B cell (primary cell): ENCODE measurements around the gene HAUS7. TPM values are rescaled to one million over a fixed set of nuclear protein-coding genes. Genes with fewer than 3 reads are reported as not detected.

Experiments used
- ATAC-seq: fragments of 200-7000 bp; cut with Tn5 transposase; one replicate; pipeline ENCODE4 v1.10.0; 2021; ENCODE audit warnings: low read depth, mild to moderate bottlenecking, moderate number of reproducible peaks, moderate library complexity
- CTCF ChIA-PET: fragments of 350-600 bp; sonication (Branson Sonifier 250); formaldehyde crosslinking; loops from one replicate; lab custom pipeline; 2021; ENCODE audit warnings: antibody characterized with exemption, inconsistent platforms; lab: Charles Lee
- POLR2A ChIA-PET: fragments of 350-600 bp; sonication (Branson Sonifier 250); formaldehyde crosslinking; loops from one replicate; lab custom pipeline; 2021; ENCODE audit warnings: antibody characterized with exemption; lab: Charles Lee
- DNase-seq: peaks from one replicate; pipeline ENCODE4 v3.0.0; 2013
- H2AFZ ChIP-seq: 2 replicates; pipeline ENCODE4 v1.6.1; 2012; ENCODE audit warnings: mild to moderate bottlenecking, low read depth, low read length; ENCODE audit not compliant: insufficient read depth, poor library complexity, severe bottlenecking
- H3K27ac ChIP-seq, 2 donors: 1 replicate in 1 of 2; 2 replicates in 1 of 2; pipeline ENCODE4 v1.5.1; 2012 to 2013; ENCODE audit warnings: low read length in 2 of 2, mild to moderate bottlenecking in 2 of 2, moderate library complexity in 1 of 2
- H3K27me3 ChIP-seq, 4 experiments: fragments of 200-600 bp in 1 of 4; sonication (generic) in 1 of 4; replicated peaks in 1 of 4; 1 replicate in 2 of 4; 2 replicates in 2 of 4; pipeline versions ENCODE4 v1.6.1 to v1.7.0; 2013 to 2016; ENCODE audit warnings: low read length in 3 of 4, mild to moderate bottlenecking in 2 of 4, mixed read lengths in 1 of 4, moderate library complexity in 1 of 4; ENCODE audit not compliant: insufficient read depth in 4 of 4, control insufficient read depth in 3 of 4; ENCODE audit errors: control extremely low read depth in 1 of 4
- H3K36me3 ChIP-seq, 2 experiments: replicated peaks in 1 of 2; 1 replicate in 1 of 2; 2 replicates in 1 of 2; pipeline versions ENCODE4 v1.6.1 to v1.7.1; 2013; ENCODE audit warnings: low read length in 1 of 2; ENCODE audit not compliant: insufficient read depth in 2 of 2, control insufficient read depth in 1 of 2; ENCODE audit errors: control extremely low read depth in 1 of 2, extremely low read depth in 1 of 2
- H3K4me1 ChIP-seq, 2 donors: fragments of 200-600 bp in 1 of 2; sonication (generic) in 1 of 2; 1 replicate in 1 of 2; 2 replicates in 1 of 2; pipeline versions ENCODE4 v1.5.1 to v1.6.1; 2013 to 2017; ENCODE audit warnings: low read length in 2 of 2; ENCODE audit not compliant: control insufficient read depth in 2 of 2, insufficient read depth in 2 of 2
- H3K4me2 ChIP-seq: replicated peaks from 2 replicates; pipeline ENCODE3; 2012; ENCODE audit warnings: mild to moderate bottlenecking, low read depth, low read length; ENCODE audit not compliant: poor library complexity, severe bottlenecking
- H3K4me3 ChIP-seq, 5 experiments: fragments of 200-600 bp in 1 of 5; sonication (generic) in 1 of 5; 1 replicate in 3 of 5; 2 replicates in 2 of 5; pipeline versions ENCODE4 v1.5.1 to v1.7.0; 2011 to 2016; ENCODE audit warnings: low read length in 4 of 5, mild to moderate bottlenecking in 4 of 5, low read depth in 2 of 5, control low read depth in 1 of 5, moderate library complexity in 1 of 5; ENCODE audit not compliant: insufficient read depth in 1 of 5; ENCODE audit errors: control extremely low read depth in 1 of 5, extremely low read depth in 1 of 5
- H3K79me2 ChIP-seq: fragments of 200-600 bp; sonication (generic); one replicate; pipeline ENCODE4 v1.6.0; 2016; ENCODE audit warnings: low read length; ENCODE audit not compliant: control insufficient read depth, insufficient read depth
- H3K9ac ChIP-seq: fragments of 200-600 bp; sonication (generic); 2 replicates; pipeline ENCODE4 v1.6.1; 2017; ENCODE audit warnings: mild to moderate bottlenecking, low read length, moderate library complexity
- H3K9me3 ChIP-seq, 3 donors: one replicate each; pipeline versions ENCODE4 v1.6.1 to v1.7.1; 2013; ENCODE audit warnings: low read length in 2 of 3; ENCODE audit not compliant: control insufficient read depth in 2 of 3, insufficient read depth in 1 of 3; ENCODE audit errors: control extremely low read depth in 1 of 3
- H4K20me1 ChIP-seq: 2 replicates; pipeline ENCODE4 v1.6.0; 2012; ENCODE audit warnings: mild to moderate bottlenecking, low read length; ENCODE audit not compliant: insufficient read depth, control insufficient read depth, poor library complexity, severe bottlenecking
- H3K27ac Mint-ChIP-seq: one replicate; pipeline ENCODE4 v1.8.0; 2021; ENCODE audit warnings: mixed read lengths
- H3K27me3 Mint-ChIP-seq: one replicate; pipeline ENCODE4 v1.8.0; 2021; ENCODE audit warnings: mixed read lengths
- H3K4me1 Mint-ChIP-seq: one replicate; pipeline ENCODE4 v1.8.0; 2021; ENCODE audit warnings: mixed read lengths
- H3K4me3 Mint-ChIP-seq: one replicate; pipeline ENCODE4 v1.8.0; 2021; ENCODE audit warnings: mixed read lengths
- H3K9me3 Mint-ChIP-seq: one replicate; pipeline ENCODE4 v1.8.0; 2022; ENCODE audit warnings: mixed read lengths; ENCODE audit not compliant: insufficient read depth
- CTCF ChIP-seq: fragments of 200-600 bp; IDR thresholded peaks from one replicate; pipeline ENCODE4 v1.8.0; 2022; ENCODE audit warnings: antibody characterized with exemption, mild to moderate bottlenecking
- EZH2 ChIP-seq: IDR thresholded peaks from 2 replicates; pipeline ENCODE4 v1.6.1; 2012; ENCODE audit warnings: borderline replicate concordance, low read depth, mild to moderate bottlenecking, moderate library complexity, low read length; ENCODE audit not compliant: insufficient read depth, poor library complexity, severe bottlenecking
- WGBS: methylation state at CpG from one replicate; pipeline ENCODE4 v1.1.5; 2013; ENCODE audit warnings: missing lambda C conversion rate; ENCODE audit not compliant: insufficient coverage; 5-methylcytosine and 5-hydroxymethylcytosine counted together
- intact Hi-C: fragments of 100-400 bp; cut with micrococcal nuclease; formaldehyde crosslinking; loops from one replicate; pipeline ENCODE4 v1.10.0; 2022
- polyA plus RNA-seq: library from polyadenylated mRNA; depleted of rRNA; stranded (reverse); fragments of >200 nt; gene quantifications from 2 replicates; pipeline ENCODE4 v1.2.3, GENCODE V29; 2012
- total RNA-seq, 2 donors: library from RNA; stranded (reverse); fragments of 120-200 nt in 1 of 2; gene quantifications; 1 replicate in 1 of 2; 2 replicates in 1 of 2; pipeline versions ENCODE4 v1.2.3 to v1.2.4, GENCODE V29; 2013 to 2022

Gene HAUS7
- total and polyA plus RNA-seq, 2 donors (not counting 1 experiment from before 2014, with no cell fraction given) = 25.2 to 26.9 TPM

- Mint-ChIP-seq H3K9me3 (no peaks in the 10 kb centered on the region), H3K4me1 (peaks cover 8% of the 10 kb centered on the region), H3K27ac (no peak overlapping the region), H3K27me3 (no peaks in the 10 kb centered on the region), H3K4me3 (no peak overlapping the region)
- no peak for DNase-seq
- intact Hi-C loops = no loop called here
- H3K79me2 ChIP-seq = no peaks in the 10 kb centered on the region
- TF ChIP-seq EZH2 (no peak), CTCF (no peak)
- no peaks in the 10 kb centered on the region for H4K20me1 ChIP-seq
- POLR2A ChIA-PET = no interaction called here
- no peak overlapping the region for H2AFZ ChIP-seq
- no peak overlapping the region for H3K4me3 ChIP-seq
- H3K4me1 ChIP-seq = peaks cover 9 to 11% of the 10 kb centered on the region in 2 donors
- no peak overlapping the region for H3K4me2 ChIP-seq
- H3K9me3 ChIP-seq = no peaks in the 10 kb centered on the region
- CTCF ChIA-PET = no interaction called here
- H3K9ac ChIP-seq = no peak overlapping the region
- WGBS = 96% methylated on average over 4 of the region's 30 CpGs
- H3K27ac ChIP-seq = no peak overlapping the region
- H3K36me3 ChIP-seq = no peaks in the 10 kb centered on the region
- ATAC-seq = no peak
- H3K27me3 ChIP-seq = no peaks in the 10 kb centered on the region
These were observed 60.8 kb downstream of the HAUS7 start for GRCh38 chrX:153409414-153410101.

GRCh38 chrX:153408871-153409351 is 61.5 kb downstream of the HAUS7 start:
- no peak overlapping the region for H3K4me3 Mint-ChIP-seq
- no peaks in the 10 kb centered on the region for H3K27me3 Mint-ChIP-seq
- no peaks in the 10 kb centered on the region for H3K79me2 ChIP-seq
- peaks cover 8% of the 10 kb centered on the region for H3K4me1 Mint-ChIP-seq
- no peaks in the 10 kb centered on the region for H3K9me3 Mint-ChIP-seq
- H3K27ac ChIP-seq = no peak overlapping the region
- H4K20me1 ChIP-seq = no peaks in the 10 kb centered on the region
- no peaks in the 10 kb centered on the region for H3K9me3 ChIP-seq
- 83% methylated on average over 2 of the region's 12 CpGs for WGBS
- no peaks in the 10 kb centered on the region for H3K27me3 ChIP-seq
- no peak overlapping the region for H3K9ac ChIP-seq
- CTCF ChIA-PET = no interaction called here
- no peak for DNase-seq
- no peak overlapping the region for H3K27ac Mint-ChIP-seq
- TF ChIP-seq EZH2 (no peak), CTCF (no peak)
- H3K4me3 ChIP-seq = no peak overlapping the region
- POLR2A ChIA-PET = no interaction called here
- peaks cover 9 to 11% of the 10 kb centered on the region in 2 donors for H3K4me1 ChIP-seq
- no peak overlapping the region for H2AFZ ChIP-seq
- no peak overlapping the region for H3K4me2 ChIP-seq
- ATAC-seq = no peak
- intact Hi-C loops = no loop called here
- no peaks in the 10 kb centered on the region for H3K36me3 ChIP-seq
